Coronary artery (tissue), 2 donors: ENCODE results near the gene SIRPG.
"Not testable (repeated sequence)": the region's sequence is repeated elsewhere in the genome, so short reads cannot be mapped to it uniquely, and the experiment has no call there.

Experiments
- DNase-seq: peaks from one replicate; pipeline ENCODE4 v3.0.0-alpha.2; 2017; ENCODE audit warnings: low spot score
- H3K27ac ChIP-seq, 2 donors: fragments of 200-600 bp; sonication (generic); one replicate each; pipeline ENCODE4 v1.5.1; 2016 to 2019
- H3K4me3 ChIP-seq: fragments of 200-600 bp; sonication (generic); 2 replicates; pipeline ENCODE4 v1.5.1; 2016; ENCODE audit warnings: mild to moderate bottlenecking, moderate library complexity
- TF ChIP-seq, protein P1 (sequence below): fragments of 200-600 bp; sonication (generic); IDR thresholded peaks from one replicate; pipeline ENCODE4 v1.5.1; 2019; ENCODE audit warnings: antibody characterized with exemption

Gene SIRPG

GRCh38 chr20:1651268-1652058 is 6.1 kb downstream of the SIRPG start:
- no peak overlapping the region for H3K4me3 ChIP-seq
- no peak overlapping the region for H3K27ac ChIP-seq
- TF ChIP-seq, protein P1, sequence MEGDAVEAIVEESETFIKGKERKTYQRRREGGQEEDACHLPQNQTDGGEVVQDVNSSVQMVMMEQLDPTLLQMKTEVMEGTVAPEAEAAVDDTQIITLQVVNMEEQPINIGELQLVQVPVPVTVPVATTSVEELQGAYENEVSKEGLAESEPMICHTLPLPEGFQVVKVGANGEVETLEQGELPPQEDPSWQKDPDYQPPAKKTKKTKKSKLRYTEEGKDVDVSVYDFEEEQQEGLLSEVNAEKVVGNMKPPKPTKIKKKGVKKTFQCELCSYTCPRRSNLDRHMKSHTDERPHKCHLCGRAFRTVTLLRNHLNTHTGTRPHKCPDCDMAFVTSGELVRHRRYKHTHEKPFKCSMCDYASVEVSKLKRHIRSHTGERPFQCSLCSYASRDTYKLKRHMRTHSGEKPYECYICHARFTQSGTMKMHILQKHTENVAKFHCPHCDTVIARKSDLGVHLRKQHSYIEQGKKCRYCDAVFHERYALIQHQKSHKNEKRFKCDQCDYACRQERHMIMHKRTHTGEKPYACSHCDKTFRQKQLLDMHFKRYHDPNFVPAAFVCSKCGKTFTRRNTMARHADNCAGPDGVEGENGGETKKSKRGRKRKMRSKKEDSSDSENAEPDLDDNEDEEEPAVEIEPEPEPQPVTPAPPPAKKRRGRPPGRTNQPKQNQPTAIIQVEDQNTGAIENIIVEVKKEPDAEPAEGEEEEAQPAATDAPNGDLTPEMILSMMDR, result no peak
- DNase-seq, result no peak

DNA sequence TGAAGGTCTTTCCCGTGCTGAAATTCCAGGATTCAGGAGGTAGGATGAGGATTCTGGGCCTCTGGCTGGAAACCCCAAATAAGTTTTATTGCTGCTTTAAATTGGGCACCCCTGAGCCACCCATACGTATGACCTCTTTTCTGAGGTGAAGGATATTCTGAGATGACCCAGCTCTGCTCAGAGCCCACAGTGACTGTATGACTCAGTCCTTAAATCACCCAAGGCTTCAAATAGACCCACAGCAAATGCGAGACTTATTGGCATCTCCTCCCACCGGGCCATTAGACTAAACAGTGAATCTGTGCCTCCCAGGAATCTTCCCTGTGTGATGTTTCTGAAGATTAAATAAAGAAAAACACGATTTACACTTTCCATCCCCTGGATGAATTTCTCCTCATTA is 9.5 kb downstream of the SIRPG start:
- Histone ChIP-seq H3K4me3 (no peak overlapping the region), H3K27ac (no peak overlapping the region)
- DNase-seq, result no peak
- TF ChIP-seq, protein P1, result no peak

DNA sequence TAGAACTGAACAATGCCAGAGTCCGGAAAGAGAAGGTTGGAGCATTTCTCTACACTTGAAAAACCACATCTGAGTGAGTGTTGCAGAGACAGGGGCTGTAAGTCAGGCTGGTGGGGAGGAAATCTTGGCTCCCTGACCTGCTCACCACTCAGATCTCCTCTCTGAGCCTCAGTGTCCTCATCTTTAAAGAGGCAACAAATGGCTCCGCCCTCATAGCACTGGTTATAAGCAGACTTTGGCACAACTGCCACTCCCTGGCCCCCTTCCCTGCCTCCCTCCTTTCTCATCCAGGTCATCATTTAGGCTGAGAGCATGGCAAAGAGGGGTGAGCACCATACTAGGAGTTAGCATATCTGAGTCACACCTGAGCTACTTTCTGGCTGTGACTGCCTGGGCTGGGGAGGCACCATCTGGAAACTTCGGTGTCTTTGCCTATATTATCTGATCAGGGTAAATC is 10.6 kb downstream of the SIRPG start:
- Histone ChIP-seq H3K4me3 (no peak overlapping the region), H3K27ac (no peak overlapping the region)
- TF ChIP-seq, protein P1, result no peak
- DNase-seq, result no peak

DNA sequence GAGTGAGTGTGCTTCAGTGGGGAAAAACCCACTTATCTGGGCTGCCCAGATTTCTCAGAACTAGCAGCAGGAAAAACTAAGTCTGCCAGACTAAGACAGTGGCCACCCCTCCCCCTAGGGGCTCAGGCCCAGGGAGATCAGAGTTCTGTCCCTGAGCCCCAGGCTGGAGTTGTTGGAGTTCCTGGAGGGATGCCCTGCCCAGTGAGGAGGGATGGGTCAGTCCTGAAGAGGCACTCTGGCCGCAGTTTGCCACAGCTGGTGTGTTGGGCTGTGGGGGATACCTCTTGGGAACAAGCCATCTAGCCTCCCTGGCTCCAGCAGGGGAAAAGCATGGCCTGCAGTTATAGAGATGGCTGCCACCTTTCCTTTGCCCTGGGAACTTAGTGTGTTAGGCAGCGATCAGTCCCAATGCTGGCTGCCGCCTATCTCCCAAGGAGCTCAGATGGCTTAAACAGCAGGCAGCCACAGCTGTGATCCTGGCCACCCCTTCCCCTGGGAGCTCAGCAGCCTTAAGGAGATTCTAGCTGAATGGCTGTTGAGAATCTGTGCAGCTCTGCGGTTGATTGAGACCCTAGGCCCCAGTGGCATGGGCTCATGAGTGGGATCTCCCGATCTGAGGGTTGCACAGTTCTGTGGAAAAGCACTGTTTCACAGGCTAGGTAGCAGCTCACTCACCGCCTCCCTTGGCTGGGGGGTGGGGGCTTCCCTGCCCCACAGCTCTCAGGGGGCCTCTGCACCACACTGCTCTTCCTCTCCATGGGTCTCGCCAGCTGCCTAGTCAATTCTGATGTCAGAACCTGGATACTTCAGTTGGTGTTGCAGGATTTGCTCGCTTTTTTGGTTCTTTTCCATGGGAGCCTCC is 13.2 kb downstream of the SIRPG start:
- no peak for DNase-seq
- no peak overlapping the region for H3K4me3 ChIP-seq
- no peak overlapping the region for H3K27ac ChIP-seq
- TF ChIP-seq, protein P1, result no peak

DNA sequence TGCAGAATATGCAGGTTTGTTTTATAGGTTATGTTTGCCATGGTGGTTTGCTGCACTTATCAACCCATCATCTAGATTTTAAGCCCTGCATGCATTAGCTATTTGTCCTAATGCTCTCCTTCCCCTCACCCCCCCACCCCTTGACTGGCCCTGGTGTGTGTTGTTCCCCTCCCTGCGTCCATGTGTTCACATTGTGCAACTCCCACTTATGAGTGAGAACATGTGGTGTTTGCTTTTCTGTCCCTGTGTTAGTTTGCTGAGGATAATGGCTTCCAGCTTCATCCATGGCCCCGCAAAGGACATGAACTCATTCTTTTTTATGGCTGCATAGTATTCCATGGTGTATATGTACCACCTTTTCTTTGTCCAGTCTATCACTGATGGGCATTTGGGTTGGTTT is 18.9 kb downstream of the SIRPG start:
- DNase-seq, H3K4me3 ChIP-seq, H3K27ac ChIP-seq: not testable (repeated sequence)

GRCh38 chr20:1637755-1638154 is 19.8 kb downstream of the SIRPG start:
- TF ChIP-seq, protein P1, result no peak
- DNase-seq, result no peak
- Histone ChIP-seq H3K4me3 (no peak overlapping the region), H3K27ac (no peak overlapping the region)

- H3K4me3 ChIP-seq, result no peak overlapping the region
- TF ChIP-seq, protein P1, result no peak
- no peak overlapping the region for H3K27ac ChIP-seq
- DNase-seq, result no peak
Measured at GRCh38 chr20:1637226-1637625, 20.4 kb downstream of the SIRPG start.
